HG02884 (cell line): ENCODE measurements around the gene GLA.

Experiments
- ATAC-seq: cut with Tn5 transposase; IDR thresholded peaks from one replicate; pipeline ENCODE4 v1.9.1; 2021; ENCODE audit warnings: mild to moderate bottlenecking, moderate library complexity; ENCODE audit not compliant: unreplicated experiment

Gene GLA

DNA sequence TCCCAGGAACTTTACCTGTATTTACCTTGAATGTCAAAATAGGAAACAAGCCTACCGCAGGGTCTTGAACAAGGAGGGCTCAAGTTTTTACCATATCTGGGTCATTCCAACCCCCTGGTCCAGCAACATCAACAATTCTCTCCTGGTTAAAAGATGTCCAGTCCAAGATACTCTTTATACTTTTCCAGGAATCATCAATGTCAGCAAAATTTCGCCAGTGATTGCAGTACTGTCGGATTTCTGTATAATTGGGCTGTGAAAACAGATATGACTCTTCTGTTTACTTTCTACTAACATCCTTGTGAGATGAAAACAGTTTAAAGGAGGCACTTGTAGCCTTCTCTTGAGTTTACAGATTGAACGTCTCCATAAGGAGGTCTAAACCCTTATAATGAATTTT lies 9.0 kb downstream of the GLA start:
- ATAC-seq, result no peak

DNA sequence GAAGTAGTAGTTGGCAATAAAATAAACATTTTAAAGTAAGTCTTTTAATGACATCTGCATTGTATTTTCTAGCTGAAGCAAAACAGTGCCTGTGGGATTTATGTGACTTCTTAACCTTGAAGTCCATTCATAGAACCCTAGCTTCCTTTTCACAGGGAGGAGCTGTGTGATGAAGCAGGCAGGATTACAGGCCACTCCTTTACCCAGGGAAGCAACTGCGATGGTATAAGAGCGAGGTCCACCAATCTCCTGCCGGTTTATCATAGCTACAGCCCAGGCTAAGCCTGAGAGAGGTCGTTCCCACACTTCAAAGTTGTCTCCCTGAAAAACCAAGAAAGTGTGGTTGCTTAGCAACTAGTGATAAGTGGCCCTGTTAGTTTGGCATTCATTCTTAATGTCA lies 9.9 kb downstream of the GLA start:
- no peak for ATAC-seq

DNA sequence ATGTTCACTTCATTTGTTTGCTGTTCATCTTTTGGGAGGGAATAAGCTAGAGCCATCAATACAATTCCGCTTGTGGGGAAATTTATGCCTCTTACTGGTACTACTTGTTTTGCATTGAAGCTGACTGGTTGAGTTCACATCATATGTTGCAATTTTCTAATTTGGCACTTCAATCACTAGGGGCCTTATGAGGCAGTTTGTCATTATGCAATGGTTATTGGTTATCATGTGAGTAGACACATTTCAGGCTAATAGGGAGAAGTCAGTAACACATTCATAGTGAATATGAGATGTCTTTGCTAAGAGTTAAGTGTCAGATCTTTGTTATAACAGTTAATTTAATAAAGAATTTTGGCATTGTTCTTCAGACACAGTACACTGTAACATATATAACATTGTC lies 11.9 kb downstream of the GLA start:
- ATAC-seq, result no peak

DNA sequence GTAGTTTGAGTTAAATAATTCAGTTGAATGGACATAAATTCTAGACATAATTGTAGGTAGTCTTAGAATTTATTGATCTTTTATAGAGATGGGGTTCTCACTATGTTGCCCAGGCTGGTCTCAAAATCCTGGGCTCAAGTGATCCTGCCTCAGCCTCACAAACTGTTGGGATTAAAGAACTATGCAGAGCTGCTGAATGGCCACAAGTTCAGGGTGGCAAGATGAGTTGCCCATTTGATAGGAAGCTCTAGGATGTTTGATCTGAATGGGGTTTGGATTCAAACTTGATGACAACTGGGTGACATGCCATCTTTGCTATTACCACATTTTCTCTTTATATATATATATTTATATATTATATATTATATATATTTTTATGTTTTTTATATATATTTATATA lies 13.4 kb downstream of the GLA start:
- ATAC-seq, result no peak

DNA sequence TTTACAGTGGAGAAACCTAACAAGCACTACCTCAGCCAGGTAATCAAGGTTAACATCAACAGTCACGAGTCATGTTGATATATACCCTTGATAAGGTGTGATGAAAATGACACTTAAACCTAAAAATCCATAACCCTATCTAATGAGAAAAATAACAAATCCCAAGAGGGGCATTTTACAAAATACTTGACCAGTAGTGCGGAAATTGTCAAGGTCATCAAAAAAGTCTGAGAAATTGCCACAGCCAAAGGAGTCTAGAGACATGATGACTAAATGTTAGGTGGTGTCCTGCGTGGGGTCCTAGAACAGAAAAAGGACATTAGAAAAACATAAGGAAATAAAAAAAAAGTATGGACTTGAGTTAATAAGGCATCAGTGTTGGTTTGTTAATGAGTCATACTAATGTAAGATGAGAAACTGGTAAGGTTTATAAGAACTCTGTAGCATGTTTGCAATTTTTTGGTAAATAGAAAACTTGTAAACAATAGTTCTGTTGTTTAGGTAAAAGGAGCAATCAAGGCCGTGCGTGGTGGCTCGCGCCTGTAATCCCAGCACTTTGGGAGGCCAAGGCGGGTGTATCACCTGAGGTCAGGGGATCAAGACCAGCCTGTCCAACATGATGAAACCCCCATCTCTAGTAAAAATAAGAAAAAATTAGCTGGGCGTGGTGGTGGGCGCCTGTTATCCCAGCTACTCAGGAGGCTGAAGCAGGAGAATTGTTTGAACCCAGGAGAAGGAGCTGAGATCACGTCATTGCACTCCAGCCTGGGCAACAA lies 14.0 kb downstream of the GLA start:
- ATAC-seq, result no peak

DNA sequence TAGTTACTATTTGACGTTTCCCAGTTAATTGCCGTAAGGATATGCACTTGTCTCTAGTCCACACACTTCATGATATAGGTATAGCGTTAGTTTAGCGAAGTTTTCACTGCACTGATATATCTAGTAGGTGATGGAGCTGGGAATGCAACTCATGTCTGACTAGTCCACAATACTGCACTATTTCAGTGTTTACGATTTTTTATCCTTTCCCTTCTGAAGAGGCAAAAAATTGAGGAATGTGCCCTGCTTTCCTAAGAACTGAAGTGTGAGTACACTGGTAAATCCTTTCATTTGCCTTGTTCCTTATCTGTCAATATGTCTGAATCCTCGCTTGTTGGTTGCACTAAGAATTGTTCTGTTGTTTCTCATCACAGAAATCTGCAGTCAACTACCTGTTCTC lies 15.9 kb downstream of the GLA start:
- no peak for ATAC-seq

DNA sequence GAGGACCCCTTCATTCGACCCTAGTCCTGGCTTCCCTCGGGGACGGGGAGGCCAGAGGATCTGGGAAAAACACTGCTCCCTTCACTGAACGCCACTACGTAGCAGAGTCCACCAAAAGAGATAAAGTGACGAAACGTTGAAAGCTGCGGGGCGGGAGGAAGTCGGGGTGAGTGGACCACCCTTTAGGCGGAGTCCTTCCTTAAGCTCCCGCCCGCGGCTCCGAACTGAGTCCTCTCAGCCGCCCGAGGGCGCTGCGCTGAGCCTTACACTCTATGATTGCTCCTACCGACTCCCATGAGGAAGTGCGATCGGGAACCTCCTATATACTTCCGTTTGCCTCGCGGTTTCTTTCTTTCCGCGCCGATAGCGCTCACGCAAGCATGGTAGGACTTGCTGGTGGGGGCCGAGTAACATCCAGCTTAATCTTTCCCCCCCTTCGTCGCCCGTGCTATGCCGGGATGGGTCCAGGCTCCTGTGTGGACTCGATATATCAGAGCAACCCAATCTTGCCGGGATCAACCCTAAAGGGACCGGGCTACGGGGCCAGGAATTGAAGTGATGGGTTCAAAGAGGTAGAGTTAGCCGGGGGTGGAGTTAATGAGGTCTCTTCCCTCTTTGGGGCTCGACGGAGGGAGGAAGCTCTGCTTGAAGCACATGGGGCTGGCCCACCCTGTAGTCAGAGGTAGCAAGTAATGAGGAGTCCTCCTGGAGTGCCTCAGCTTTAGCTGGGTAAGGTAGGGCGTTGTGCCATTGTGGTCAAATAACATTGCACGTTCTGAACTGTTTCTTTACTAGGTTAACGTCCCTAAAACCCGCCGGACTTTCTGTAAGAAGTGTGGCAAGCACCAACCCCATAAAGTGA lies 16.8 kb downstream of the GLA start, which contains the start of gene RPL36A:
RPL36A (plus strand) TSS at position 348 of the 862 bp plus-strand sequence; CDS start at position 381, 33 bp downstream.
- peak; percentile 79 for ATAC-seq

DNA sequence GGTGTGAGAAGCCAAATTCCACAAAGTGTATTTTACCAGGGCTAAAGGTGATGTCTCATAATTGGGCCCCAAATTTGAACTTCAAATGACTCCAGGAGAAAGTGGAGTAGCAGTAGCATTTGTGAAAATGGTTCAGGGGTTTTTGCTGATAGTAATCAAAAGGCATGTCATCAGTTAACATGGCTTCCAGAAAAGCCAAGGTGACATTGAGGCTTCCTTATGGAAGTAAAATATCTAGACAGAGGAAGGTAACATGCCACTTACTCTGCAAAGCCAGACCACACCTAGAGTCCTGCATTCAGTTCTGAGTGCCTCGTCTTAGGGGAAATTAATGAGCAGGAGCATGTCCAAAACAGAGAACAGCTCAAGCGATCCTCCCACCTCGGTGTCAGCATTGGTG lies 19.1 kb downstream of the GLA start:
- ATAC-seq, result no peak

DNA sequence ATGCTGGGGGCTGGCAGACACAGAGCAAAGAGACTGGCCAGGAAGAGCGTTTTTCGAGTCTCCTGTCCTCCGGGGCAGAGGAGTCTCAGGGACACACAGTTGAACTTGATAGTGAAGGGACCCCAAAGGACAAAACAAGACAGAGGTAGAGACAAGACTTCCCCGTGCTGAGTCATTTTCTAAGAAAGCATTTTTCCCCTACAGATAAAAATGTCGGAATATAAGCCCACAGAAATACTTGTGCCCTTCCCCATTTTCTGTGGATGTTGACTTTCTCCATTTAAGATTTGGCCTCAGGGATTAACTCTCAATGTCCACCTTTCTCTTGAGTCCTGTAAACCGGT lies 21.2 kb downstream of the GLA start:
- no peak for ATAC-seq

DNA sequence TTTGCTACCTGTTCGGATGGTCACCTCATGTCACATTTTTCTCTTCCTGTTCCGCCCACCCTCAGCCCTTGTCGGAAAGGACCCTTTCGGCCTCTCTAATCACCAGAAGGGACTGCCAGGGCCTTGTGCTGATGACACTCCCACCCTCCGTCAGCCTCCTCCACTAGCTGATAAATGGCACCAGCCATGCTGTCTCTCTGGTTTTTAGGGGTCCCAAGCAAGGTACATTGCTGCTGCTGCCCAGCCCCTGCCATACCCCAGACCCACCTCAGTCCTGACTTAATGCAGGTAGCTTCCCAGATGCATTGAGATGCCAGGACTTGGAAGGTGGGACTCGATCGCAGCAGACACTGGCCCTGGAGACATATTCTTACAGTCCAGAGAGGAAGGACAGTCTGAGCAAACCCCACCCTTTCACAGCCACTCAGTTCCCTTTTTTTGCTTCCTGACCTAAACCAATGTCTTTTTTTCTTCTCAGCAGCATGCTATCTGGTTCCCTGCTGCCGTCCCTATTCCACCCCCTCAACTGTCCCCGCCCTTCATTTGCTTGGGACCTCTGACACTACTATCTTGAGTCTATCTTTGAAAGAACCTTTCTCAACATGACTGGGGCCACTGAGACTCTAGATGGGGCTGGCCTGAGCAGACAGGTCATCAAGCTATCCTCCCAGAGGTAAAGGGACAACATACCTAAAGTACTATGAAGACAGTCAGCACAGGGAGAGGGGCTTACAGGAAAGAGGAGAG lies 21.8 kb downstream of the GLA start, which contains the start of gene BTK:
BTK (minus strand) TSS at position 397 of the 747 bp plus-strand sequence. CDS start 10,907 bp downstream, outside the sequence.
- ATAC-seq, result peak; percentile 63

DNA sequence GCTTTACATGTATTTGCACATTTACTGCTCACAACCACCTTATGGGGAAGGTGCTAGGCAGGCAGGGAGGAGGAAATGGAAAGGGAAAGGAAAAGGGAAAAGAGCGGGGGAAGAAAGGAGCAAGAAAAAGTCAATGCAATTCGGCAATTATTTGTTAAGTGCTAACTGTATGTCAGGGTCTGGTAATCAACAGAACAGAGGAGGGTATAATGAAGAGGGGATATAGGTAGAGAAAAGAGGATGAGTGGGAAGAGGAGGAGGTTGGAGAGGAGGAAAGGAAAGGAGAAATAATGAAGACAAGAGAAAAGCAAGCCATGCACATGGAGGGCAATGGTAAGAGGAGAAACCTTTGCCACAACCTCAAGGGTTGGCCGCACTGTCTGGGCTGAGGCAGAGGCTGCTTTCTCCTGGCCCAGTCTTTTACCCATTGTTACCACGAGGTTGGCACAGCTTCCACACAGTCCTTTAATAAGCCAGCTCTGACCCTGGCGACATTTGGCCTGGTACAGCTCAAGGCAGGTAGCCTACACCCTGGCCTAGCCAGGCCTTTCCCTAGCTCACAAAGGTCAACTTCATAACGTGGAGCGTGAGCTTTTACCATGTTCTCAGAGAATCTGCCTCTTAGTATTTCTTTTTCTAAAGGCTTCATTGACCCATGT lies 22.6 kb downstream of the GLA start:
- ATAC-seq, result no peak

DNA sequence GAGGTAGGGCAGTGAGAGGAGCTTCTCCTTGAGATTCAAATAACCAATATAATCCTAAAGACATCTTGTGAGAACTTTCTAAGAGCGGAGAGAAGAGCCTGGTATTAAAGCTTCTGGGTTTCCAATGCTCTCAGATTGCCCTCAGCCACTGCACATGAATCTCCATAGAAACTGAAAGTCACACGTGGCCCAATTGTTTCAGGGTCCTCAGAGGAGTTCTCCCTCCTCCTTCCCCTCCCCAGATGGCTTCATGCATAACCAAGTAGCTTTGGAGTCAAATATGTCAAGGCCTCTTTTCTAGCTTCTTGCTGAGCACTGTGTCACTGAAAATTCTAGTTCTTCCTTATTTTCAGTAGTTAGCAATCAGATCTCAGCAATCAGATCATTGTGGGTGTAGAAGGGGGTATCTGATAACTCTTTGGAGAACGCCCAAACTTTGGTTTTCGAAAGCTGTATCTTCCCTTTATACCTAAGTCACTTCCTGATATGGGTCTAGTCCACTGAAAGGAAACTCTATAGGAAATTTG lies 24.0 kb downstream of the GLA start:
- peak; percentile 63 for ATAC-seq

DNA sequence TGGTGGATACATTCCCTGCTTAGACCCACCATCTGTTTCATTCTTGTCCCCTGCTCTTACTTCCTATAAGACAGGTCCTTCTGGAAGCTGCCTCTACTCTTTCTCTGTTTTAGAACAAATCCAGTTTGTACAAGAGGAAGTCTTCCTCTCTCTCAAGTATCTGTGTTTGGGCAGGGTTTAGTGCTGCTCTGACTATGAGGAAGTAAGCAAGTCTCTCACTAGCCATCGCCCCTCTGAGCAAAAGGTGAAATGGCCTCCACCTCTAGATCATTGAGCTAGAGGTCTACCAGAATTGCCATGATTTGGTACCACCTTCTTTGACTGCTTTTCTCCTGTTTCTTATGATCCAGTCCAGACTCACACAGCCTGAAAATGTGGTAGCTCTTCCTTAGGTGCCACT lies 30.2 kb downstream of the GLA start:
- ATAC-seq, result peak; percentile 50

DNA sequence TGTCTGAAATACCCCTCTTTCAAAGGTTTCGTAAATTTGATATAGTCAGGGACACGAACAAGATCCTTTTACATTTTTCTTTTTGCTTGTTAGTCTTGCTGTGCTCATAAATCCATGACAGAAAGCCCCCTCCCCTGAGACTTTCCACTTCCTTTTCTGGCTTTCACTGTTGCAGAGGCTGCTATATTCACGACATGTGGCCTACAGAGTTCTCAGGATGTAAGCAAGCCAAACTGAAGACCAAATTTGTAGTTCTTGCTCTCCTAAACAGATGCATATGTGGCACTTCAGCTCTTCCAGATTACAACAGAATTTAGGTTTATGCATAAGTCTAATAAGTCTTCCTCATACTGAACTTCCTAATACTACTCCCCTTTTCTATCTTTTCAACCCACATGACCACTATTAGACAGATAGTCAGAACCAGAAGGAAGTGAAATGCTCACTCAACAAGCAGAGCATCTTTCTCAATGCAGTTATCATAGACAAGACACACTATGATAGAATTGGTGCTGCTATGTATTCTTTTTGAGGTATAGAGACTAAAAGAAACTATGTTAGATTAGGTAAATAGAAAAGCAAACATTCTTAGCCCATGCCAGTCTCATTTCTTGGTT lies 36.7 kb downstream of the GLA start:
- ATAC-seq, result peak; percentile 75

DNA sequence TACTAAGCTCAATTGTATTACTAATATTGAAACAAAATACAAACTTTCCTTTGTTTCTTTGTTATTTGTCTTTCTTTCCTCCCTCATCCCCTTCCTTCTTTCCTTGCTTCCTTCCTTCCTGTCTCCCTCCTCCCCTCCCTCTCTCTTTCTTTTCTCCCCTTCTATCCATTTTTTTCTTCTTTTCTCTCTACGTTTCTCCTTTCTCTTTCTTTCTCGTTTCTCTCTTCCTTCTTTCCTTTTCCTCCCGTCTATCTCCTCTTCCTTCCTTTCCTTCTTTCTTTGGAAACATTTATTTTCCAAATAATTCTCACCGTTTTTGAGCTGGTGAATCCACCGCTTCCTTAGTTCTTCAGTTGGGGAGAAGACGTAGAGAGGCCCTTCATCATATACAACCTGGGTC lies 38.0 kb downstream of the GLA start:
- no peak for ATAC-seq

DNA sequence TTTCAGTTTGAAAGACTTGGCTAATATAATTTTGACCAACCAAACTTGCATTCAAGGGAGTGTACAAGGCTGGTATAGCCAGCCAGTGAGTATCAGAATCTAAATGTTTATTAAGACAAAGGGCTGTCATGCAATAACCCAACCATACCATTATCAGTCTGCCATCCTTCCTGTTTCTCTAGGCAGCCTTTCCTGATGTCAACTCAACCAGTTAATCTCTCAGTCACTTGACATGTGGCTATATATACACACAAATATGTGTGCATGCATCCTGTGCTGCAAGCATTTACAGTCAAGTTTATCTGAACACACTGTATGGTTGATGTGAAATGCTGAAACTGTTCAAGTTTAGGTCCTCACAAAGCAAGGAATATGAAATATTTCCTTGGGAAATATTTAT lies 38.9 kb downstream of the GLA start:
- no peak for ATAC-seq

DNA sequence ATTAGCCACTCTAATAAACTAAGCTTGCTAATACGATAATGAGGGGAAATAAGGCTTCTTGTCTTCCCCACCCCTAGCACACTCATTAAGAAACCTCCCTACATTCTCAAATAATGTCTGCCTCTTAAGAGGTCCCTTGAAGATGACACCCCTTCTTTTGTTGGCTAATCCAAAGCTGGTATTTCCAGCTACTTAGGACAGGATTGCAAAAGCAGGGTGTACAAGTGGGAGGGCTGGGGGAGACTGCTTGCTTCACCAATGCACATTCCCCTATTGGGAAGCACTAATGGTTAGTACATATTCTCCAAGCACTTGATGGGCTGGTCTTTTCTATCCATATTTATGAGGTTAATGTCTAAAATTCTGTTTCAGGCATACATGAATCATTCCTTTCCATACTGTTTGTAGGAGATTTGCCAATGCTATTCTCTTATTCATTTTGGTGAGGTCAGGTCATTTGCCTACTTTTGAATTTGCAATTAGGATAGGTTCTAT lies 42.4 kb downstream of the GLA start:
- ATAC-seq, result no peak

DNA sequence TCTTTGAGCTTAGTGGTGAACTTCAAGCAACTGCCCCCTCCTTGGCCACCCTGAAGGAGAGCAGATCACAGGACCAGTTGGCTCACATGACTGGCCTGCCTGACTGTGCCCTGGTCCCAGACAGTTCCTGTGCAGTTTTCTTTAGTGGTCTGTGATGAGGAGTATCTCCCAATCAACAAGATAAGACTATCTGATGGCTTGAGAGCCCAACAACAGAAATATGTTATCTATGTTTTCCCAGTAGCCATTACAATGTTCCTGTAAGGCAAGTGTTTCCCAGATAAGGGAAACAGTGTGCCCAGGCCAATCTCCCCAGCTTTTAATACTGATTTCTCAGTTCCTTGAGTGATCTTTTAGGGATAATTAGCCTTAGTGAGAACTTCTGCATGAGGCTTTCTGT lies 45.0 kb downstream of the GLA start:
- ATAC-seq, result no peak

DNA sequence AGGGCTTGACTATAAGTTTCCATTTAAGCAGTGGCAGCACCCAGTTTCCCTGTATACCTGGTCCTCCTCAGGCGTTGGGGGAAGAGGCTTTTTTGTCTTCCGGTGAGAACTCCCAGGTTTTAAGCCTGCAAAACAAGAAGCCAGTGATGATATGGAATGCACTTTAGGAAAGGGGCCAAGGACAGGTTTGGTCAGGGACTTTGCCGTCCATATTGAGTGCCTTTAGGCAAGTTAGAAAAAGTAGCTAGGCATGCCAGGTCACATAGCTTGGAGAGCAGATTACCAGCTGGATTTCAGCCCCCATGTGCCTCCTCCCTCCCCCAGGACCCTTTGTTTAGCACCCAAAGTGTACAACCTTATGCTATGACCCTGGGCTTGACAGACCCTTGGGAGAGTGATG lies 45.6 kb downstream of the GLA start:
- no peak for ATAC-seq

DNA sequence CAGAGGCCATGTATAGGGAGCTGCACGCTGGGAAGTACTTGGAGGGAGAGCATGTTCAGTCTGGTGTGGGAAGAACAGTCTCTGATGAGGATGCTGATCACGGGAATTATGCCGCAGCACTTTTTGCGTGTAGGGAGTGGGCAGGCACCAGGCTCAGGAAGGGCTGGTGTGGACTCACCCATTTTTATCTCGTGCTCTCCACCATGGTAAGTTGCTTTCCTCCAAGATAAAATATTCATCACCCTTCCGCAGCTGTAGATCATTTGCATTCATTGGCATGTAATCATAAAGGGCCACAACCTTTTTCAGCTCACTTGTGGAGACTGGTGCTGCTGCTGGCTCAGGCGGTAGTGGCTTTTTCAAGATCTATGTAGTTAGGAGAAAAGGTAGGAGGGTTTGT lies 47.3 kb downstream of the GLA start:
- no peak for ATAC-seq
